Activated naive CD8-positive, alpha-beta T cell (primary cell): ENCODE results near the gene GABPA.

Experiments
- H3K27ac Mint-ChIP-seq: one replicate; pipeline ENCODE4 v1.8.0; 2021; ENCODE audit warnings: mixed read lengths
- H3K27me3 Mint-ChIP-seq: one replicate; pipeline ENCODE4 v1.8.0; 2021; ENCODE audit warnings: mixed read lengths
- H3K36me3 Mint-ChIP-seq: one replicate; pipeline ENCODE4 v1.8.0; 2021; ENCODE audit warnings: mixed read lengths
- H3K4me1 Mint-ChIP-seq: one replicate; pipeline ENCODE4 v1.8.0; 2021; ENCODE audit warnings: low read depth, mixed read lengths
- H3K4me3 Mint-ChIP-seq: one replicate; pipeline ENCODE4 v1.8.0; 2021; ENCODE audit warnings: mild to moderate bottlenecking, mixed read lengths
- H3K9me3 Mint-ChIP-seq: one replicate; pipeline ENCODE4 v1.8.0; 2021; ENCODE audit warnings: low read depth, mixed read lengths

The GABPA gene

GRCh38 chr21:25813917-25814316 lies 79.1 kb downstream of the GABPA start:
- H3K4me3 Mint-ChIP-seq, result no peak overlapping the region
- H3K4me1 Mint-ChIP-seq, result no peaks in the 10 kb centered on the region
- no peaks in the 10 kb centered on the region for H3K36me3 Mint-ChIP-seq
- no peaks in the 10 kb centered on the region for H3K9me3 Mint-ChIP-seq
- H3K27me3 Mint-ChIP-seq, result no peaks in the 10 kb centered on the region
- H3K27ac Mint-ChIP-seq, result no peak overlapping the region

GRCh38 chr21:25818121-25818520 lies 83.3 kb downstream of the GABPA start:
- Mint-ChIP-seq H3K4me1 (no peaks in the 10 kb centered on the region), H3K4me3 (no peak overlapping the region), H3K36me3 (no peaks in the 10 kb centered on the region), H3K27ac (no peak overlapping the region), H3K9me3 (no peaks in the 10 kb centered on the region), H3K27me3 (no peaks in the 10 kb centered on the region)

GRCh38 chr21:25818551-25818950 lies 83.8 kb downstream of the GABPA start:
- Mint-ChIP-seq H3K4me3 (no peak overlapping the region), H3K36me3 (no peaks in the 10 kb centered on the region), H3K4me1 (no peaks in the 10 kb centered on the region), H3K9me3 (no peaks in the 10 kb centered on the region), H3K27me3 (no peaks in the 10 kb centered on the region), H3K27ac (no peak overlapping the region)
